GM12874 (cell line): ENCODE measurements around the gene SLC2A1.

Experiments used
- TF ChIP-seq, protein P1 (sequence below): IDR thresholded peaks from 2 replicates; pipeline ENCODE4 v1.5.1; 2011; ENCODE audit warnings: low read depth, mild to moderate bottlenecking, control low read depth, low read length, moderate library complexity; ENCODE audit not compliant: insufficient read depth

SLC2A1 gene

DNA sequence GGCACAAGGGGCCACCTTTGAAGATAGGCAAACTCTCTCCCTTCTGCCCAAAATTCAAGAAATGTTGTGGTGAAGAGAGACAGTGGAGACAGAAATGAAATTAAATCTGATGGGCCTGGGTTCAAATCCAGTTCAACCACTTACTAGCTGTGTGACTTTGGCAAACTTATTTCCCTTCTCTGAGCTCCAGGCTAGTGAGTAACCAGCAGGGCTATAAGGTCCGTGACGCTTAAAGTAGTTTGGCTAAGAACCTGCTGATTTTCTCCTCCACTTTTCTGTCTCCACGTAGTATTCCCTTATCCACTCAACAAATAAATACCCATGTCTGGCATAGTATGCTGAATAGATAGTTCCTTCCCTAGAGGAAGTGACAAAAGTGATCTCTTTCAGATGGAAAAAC, 1.9 kb downstream of the SLC2A1 start:
- TF ChIP-seq, protein P1, sequence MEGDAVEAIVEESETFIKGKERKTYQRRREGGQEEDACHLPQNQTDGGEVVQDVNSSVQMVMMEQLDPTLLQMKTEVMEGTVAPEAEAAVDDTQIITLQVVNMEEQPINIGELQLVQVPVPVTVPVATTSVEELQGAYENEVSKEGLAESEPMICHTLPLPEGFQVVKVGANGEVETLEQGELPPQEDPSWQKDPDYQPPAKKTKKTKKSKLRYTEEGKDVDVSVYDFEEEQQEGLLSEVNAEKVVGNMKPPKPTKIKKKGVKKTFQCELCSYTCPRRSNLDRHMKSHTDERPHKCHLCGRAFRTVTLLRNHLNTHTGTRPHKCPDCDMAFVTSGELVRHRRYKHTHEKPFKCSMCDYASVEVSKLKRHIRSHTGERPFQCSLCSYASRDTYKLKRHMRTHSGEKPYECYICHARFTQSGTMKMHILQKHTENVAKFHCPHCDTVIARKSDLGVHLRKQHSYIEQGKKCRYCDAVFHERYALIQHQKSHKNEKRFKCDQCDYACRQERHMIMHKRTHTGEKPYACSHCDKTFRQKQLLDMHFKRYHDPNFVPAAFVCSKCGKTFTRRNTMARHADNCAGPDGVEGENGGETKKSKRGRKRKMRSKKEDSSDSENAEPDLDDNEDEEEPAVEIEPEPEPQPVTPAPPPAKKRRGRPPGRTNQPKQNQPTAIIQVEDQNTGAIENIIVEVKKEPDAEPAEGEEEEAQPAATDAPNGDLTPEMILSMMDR: no peak

DNA sequence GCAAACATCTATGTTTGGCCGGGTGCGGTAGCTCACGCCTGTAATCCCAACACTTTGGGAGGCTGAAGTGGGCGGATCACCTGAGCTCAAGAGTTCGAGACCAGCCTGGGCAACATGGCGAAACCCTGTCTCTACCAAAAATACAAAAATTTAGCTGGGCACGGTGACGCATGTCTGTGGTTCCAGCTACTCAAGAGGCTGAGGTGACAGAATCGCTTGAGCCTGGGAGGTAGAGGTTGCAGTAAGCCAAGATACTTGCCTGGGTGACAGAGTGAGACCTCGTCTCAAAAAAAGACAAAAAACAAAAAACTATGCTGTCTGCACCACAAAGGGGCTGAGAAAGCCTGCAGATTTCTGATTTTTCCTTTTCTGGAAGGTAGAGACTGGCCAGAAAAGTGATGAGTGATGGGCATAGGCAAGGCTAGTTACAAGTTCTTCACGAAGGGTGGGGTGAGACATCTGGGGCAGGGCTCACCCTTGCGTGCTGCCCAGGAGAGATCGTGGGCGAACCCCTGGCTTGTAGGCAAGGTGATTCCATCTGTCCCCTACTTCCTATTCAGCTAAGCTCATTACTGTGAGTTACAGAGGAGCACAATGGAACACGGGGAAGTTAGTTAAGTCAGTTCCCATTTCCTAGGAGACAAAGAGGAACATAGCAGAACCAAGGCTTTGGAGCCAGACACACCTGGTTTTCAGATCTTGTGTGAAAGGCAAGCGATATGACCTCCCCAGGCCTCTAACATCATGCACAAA, 3.2 kb downstream of the SLC2A1 start:
- TF ChIP-seq, protein P1: no peak

DNA sequence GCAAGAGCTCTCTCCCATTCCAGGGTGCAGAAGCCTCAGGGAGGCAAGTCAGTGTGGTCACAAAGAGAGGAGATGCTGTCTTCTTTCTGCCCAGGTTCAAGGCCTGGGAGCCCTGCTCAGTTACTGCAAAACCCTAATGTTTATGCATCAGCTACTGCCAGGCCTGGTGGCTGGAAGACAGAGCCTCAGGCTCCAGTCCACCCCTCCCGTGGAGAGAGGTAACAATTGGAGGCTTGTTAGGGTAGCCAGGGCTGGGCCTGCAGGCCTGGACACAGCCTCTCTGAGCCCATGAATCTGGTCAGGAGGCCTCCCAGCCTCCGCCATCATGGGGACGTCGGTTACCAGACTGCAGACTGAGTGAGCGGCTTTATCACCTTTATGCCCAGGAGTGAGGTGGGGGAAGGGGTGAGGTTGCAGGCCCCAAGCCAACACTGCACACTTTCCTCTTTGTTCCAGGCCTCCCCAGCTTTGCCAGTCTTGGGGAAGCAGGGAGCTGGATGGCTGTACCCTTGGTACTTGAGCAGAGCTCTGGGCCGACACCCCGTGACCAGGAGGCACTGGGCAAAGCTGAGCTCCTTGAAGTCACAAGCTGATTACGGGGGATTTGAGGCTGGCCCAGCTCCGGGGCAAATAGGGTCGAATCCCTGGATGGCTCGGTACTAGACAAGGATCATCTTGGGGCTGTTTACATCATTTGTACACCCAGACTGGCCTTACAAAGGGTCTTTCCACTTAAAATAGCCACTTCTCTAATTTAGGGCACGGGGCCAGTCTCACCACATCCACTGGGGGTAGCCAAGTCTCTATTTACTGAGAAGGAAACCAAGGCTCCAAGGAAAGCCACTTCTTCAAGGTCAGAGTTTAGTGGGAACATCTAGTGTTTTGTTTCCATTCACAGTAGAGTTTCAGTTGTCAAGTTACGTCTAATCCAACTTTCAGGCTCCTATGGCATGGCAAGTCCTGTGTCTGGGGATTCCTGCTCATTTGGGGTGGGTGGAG, 5.2 kb downstream of the SLC2A1 start:
- TF ChIP-seq, protein P1: no peak

DNA sequence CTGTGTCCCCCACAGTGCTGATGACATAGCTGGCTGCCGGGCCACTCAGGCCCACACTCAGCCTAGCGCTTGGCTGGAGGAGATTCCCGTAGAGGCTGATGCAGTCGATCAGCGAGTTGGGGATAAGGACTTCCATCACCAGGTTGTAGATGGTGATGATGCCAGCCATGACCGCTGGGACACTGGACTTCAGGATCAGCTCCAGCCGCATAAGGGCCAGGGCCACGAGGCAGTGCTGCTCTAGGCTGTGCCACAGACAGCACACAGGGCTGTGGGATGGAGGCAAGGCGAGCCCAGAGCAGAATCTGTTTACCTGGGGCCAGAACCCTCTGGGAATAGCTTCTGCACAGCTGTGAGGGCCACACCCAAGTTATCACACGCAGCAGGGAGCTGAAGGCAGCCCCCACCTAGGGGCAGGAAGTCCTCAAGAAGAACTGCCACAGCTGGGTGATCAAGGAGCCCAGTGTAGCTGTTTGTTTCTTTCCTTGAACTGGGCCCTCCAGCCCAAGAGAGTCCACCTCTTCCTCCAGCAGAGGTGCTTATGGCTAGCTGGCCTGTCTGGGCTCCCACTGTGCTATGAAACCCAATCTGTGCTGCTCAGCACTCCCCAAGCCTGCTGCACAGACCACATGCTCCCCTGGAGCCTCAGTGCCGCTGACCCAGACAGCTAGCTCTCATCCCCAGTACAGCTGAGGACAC, 6.2 kb downstream of the SLC2A1 start:
- TF ChIP-seq, protein P1: no peak

DNA sequence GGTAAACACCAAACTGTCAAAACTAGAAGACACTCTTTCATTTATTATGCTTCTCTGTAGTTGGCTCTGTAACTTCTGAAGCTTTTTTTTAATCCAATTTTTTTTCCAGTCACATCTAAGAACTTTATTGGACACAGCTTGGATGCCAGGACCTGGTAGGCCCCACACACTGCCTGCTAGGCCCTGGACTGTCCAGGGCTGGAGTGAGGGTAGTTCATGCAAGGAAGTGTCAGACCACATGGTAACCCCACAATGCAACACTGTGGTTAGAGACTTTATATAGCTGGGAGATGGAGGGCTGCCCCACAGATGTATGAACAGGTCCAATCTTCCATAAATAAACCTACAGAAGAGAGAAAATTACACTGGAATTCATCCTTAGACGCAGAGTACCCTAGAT, 7.1 kb downstream of the SLC2A1 start:
- TF ChIP-seq, protein P1: no peak

DNA sequence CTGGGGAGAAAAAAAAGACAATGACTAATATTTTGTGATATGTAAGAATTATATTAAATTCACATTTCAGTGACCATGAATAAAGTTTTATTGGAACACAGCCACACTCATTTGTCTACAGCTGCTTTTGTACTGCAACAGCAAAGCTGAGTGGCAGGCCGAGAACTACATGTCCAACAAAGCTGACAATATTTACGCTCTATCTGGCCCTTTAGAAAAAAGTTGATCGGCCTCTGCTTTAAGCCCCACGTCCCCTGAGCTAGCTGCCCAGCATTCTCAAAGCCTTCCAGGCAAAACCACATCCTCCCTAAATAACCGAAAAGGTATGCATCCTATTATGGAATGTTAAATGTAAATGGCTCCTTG, 8.6 kb downstream of the SLC2A1 start:
- TF ChIP-seq, protein P1: no peak

DNA sequence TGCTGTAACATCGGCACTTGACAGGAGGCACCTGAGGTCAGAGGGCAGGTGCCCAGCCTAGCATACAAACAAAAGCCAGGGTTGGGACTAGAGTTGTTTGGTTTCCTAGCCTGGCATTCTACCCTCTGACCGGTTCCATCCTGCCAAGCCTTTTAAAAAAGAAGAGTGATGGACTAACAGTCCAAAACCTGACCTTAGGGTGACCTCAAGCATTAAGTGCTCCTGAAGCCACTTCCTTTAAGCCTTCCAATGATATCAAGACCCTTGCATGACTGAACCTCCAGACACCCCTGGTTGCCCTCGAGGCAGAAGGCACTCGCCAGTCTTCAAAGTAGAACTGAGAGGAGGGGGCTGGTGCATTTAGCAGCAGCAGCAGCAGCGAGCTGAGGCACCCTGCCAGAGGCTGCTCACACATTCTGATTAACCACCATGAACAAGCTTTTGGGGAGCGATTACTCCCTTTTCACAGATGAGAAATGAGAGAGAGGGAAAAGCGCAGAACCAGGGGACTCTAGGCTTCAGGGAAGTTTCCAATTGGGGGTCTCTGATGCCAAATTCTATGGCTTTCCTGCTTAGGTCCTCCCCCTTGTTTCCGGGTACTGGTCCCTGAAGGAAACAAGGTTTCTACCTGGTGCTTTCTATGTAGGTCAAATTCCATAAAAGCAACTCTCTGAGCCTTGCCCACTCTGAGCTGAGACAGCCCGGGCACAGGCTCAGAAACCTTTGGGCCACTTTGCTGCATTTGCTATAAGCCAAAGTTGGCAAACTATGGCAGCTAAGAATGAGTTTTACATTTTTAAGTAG, 9.2 kb downstream of the SLC2A1 start:
- TF ChIP-seq, protein P1: no peak
